H9 (cell line): ENCODE results near the gene PIM3. TPM values are rescaled to one million over a fixed set of nuclear protein-coding genes. Genes with fewer than 3 reads are reported as not detected.

Experiments
- DNase-seq: peaks from one replicate; pipeline ENCODE4 v3.0.0-alpha.2; 2017
- H2AFZ ChIP-seq: one replicate; pipeline ENCODE4 v1.6.1; 2013; ENCODE audit warnings: mild to moderate bottlenecking, low read length, control low read depth, moderate library complexity
- H2AK5ac ChIP-seq: 2 replicates; pipeline ENCODE4 v1.6.1; 2013; ENCODE audit warnings: low read length, control low read depth, mixed read lengths; ENCODE audit not compliant: insufficient read length
- H2BK120ac ChIP-seq: one replicate; pipeline ENCODE4 v1.6.1; 2013; ENCODE audit warnings: low read depth, mild to moderate bottlenecking, low read length, control low read depth, inconsistent platforms; ENCODE audit not compliant: poor library complexity, severe bottlenecking
- H2BK12ac ChIP-seq: 2 replicates; pipeline ENCODE4 v1.6.1; 2013; ENCODE audit warnings: low read length, control low read depth, mixed read lengths, low read depth; ENCODE audit not compliant: insufficient read length
- H2BK15ac ChIP-seq: 2 replicates; pipeline ENCODE4 v1.6.1; 2013; ENCODE audit warnings: low read depth, low read length, control low read depth
- H2BK20ac ChIP-seq: one replicate; pipeline ENCODE4 v1.6.1; 2013; ENCODE audit warnings: low read depth, mild to moderate bottlenecking, low read length, control low read depth, inconsistent platforms; ENCODE audit not compliant: poor library complexity, severe bottlenecking
- H2BK5ac ChIP-seq: 2 replicates; pipeline ENCODE4 v1.6.1; 2013; ENCODE audit warnings: low read length, control low read depth, mixed read lengths; ENCODE audit not compliant: insufficient read length
- H3K14ac ChIP-seq: 2 replicates; pipeline ENCODE4 v1.6.1; 2013; ENCODE audit warnings: low read length, control low read depth; ENCODE audit not compliant: insufficient read depth
- H3K18ac ChIP-seq: 2 replicates; pipeline ENCODE4 v1.6.1; 2013; ENCODE audit warnings: low read depth, mild to moderate bottlenecking, mixed read lengths, low read length, control low read depth; ENCODE audit not compliant: insufficient read length
- H3K23ac ChIP-seq: 2 replicates; pipeline ENCODE4 v1.6.1; 2013; ENCODE audit warnings: low read length, control low read depth, mixed read lengths, low read depth; ENCODE audit not compliant: insufficient read length
- H3K23me2 ChIP-seq: 2 replicates; pipeline ENCODE4 v1.6.1; 2013; ENCODE audit warnings: low read depth, mild to moderate bottlenecking, mixed read lengths, low read length, control low read depth; ENCODE audit not compliant: insufficient read length, poor library complexity, severe bottlenecking
- H3K27ac ChIP-seq: 2 replicates; pipeline ENCODE4 v1.5.1; 2013; ENCODE audit warnings: low read length, control low read depth, mixed read lengths, low read depth; ENCODE audit not compliant: insufficient read length
- H3K27me3 ChIP-seq: 2 replicates; pipeline ENCODE4 v1.6.1; 2013; ENCODE audit warnings: low read length, control low read depth, inconsistent platforms; ENCODE audit not compliant: insufficient read depth
- H3K4ac ChIP-seq: 2 replicates; pipeline ENCODE4 v1.6.1; 2013; ENCODE audit warnings: low read depth, mild to moderate bottlenecking, control low read depth, inconsistent platforms, low read length, moderate library complexity
- H3K4me1 ChIP-seq: 2 replicates; pipeline ENCODE4 v1.6.1; 2013; ENCODE audit warnings: low read length, control low read depth, inconsistent platforms; ENCODE audit not compliant: insufficient read depth
- H3K4me2 ChIP-seq: 2 replicates; pipeline ENCODE4 v1.6.1; 2013; ENCODE audit warnings: low read length, control low read depth, mixed read lengths; ENCODE audit not compliant: insufficient read length, insufficient read depth
- H3K56ac ChIP-seq: 2 replicates; pipeline ENCODE4 v1.6.1; 2013; ENCODE audit warnings: low read depth, mild to moderate bottlenecking, mixed read lengths, low read length, control low read depth; ENCODE audit not compliant: insufficient read length
- H3K79me1 ChIP-seq: 2 replicates; pipeline ENCODE4 v1.6.1; 2013; ENCODE audit warnings: low read depth, mild to moderate bottlenecking, moderate library complexity, low read length, control low read depth, inconsistent platforms; ENCODE audit not compliant: insufficient read depth, poor library complexity, severe bottlenecking
- H3K79me2 ChIP-seq: 2 replicates; pipeline ENCODE4 v1.6.1; 2013; ENCODE audit warnings: low read length, control low read depth, inconsistent platforms; ENCODE audit not compliant: insufficient read depth
- H3K9ac ChIP-seq: 2 replicates; pipeline ENCODE4 v1.6.1; 2013; ENCODE audit warnings: low read length, control low read depth, mixed read lengths; ENCODE audit not compliant: insufficient read length; ENCODE audit errors: extremely low read depth
- H3K9me3 ChIP-seq: one replicate; pipeline ENCODE4 v1.6.1; 2013; ENCODE audit warnings: low read depth, low read length, inconsistent platforms; ENCODE audit not compliant: control insufficient read depth
- H3T11ph ChIP-seq: one replicate; pipeline ENCODE4 v1.6.1; 2013; ENCODE audit warnings: mild to moderate bottlenecking, low read length, control low read depth, inconsistent platforms
- H4K20me1 ChIP-seq: one replicate; pipeline ENCODE4 v1.6.1; 2013; ENCODE audit not compliant: control insufficient read depth, insufficient read length, insufficient read depth
- H4K5ac ChIP-seq: 2 replicates; pipeline ENCODE4 v1.6.1; 2013; ENCODE audit warnings: low read depth, mild to moderate bottlenecking, mixed read lengths, low read length, control low read depth; ENCODE audit not compliant: insufficient read length
- H4K8ac ChIP-seq: replicated peaks from 2 replicates; pipeline ENCODE4 v1.6.1; 2013; ENCODE audit warnings: low read length, control low read depth, mixed read lengths, low read depth; ENCODE audit not compliant: insufficient read length
- H4K91ac ChIP-seq: 2 replicates; pipeline ENCODE4 v1.6.1; 2013; ENCODE audit warnings: low read depth, mild to moderate bottlenecking, moderate library complexity, mixed read lengths, low read length, control low read depth; ENCODE audit not compliant: insufficient read length
- H3K27ac Mint-ChIP-seq, 3 experiments: 2 replicates in 2 of 3; 3 replicates in 1 of 3; pipeline ENCODE4 v1.8.0; 2020 to 2021; ENCODE audit warnings: mixed read lengths in 3 of 3, mild to moderate bottlenecking in 1 of 3, moderate library complexity in 1 of 3
- H3K27me3 Mint-ChIP-seq: 2 replicates; pipeline ENCODE4 v1.8.0; 2021; ENCODE audit warnings: low read depth, mild to moderate bottlenecking, moderate library complexity, mixed read lengths
- H3K36me3 Mint-ChIP-seq, 3 experiments: 2 replicates in 2 of 3; 3 replicates in 1 of 3; pipeline ENCODE4 v1.8.0; 2020 to 2021; ENCODE audit warnings: low read depth in 3 of 3, mixed read lengths in 3 of 3; ENCODE audit not compliant: insufficient read depth in 1 of 3
- H3K4me1 Mint-ChIP-seq, 2 experiments: 2 replicates each; pipeline ENCODE4 v1.8.0; 2020; ENCODE audit warnings: mixed read lengths in 2 of 2
- H3K4me3 Mint-ChIP-seq, 2 experiments: 2 replicates in 1 of 2; 3 replicates in 1 of 2; pipeline ENCODE4 v1.8.0; 2020 to 2021; ENCODE audit warnings: mild to moderate bottlenecking in 2 of 2, mixed read lengths in 2 of 2, moderate library complexity in 1 of 2
- H3K9me3 Mint-ChIP-seq, 2 experiments: 2 replicates in 1 of 2; 3 replicates in 1 of 2; pipeline ENCODE4 v1.8.0; 2020; ENCODE audit warnings: mild to moderate bottlenecking in 2 of 2, mixed read lengths in 2 of 2, moderate library complexity in 1 of 2
- CTCF ChIP-seq: fragments of 200-600 bp; sonication (generic); conservative IDR thresholded peaks from 3 replicates; pipeline ENCODE4 v1.8.0; 2021; ENCODE audit warnings: antibody characterized with exemption, mild to moderate bottlenecking
- WGBS: extraction: QIAGEN DNeasy Blood & Tissue Kit; methylation state at CpG from one replicate; pipeline ENCODE4 v1.1.7; 2013; ENCODE audit warnings: missing lambda C conversion rate, low lambda C conversion rate, mixed read lengths; ENCODE audit not compliant: insufficient read length; ENCODE audit errors: extremely low coverage; 5-methylcytosine and 5-hydroxymethylcytosine counted together
- total RNA-seq: library from RNA; stranded (reverse); gene quantifications from 2 replicates; pipeline ENCODE4 v1.2.1, GENCODE V29; 2021

The PIM3 gene
- total RNA-seq, 1 experiment from 2014 or later: 43.4 TPM

GRCh38 chr22:49933236-49934159, 27.1 kb upstream of the PIM3 start:
- Histone ChIP-seq H3K4me2 (no peak overlapping the region), H2BK15ac (no peak overlapping the region)
- H3K27ac Mint-ChIP-seq: peak overlapping the region in 1 of 3 experiments; percentile 77; a peak in 2 of 7 replicates

More at GRCh38 chr22:49933236-49934159, 27.1 kb upstream of the PIM3 start:
- H2BK20ac ChIP-seq: no peak overlapping the region
- no peak overlapping the region for H2AFZ ChIP-seq
- Mint-ChIP-seq H3K36me3 (no peaks in the 10 kb centered on the region), H3K4me1 (peaks cover 9 to 10% of the 10 kb centered on the region in 2 experiments), H3K4me3 (peak overlapping the region in 1 of 2 experiments; percentile 10; a peak in 2 of 5 replicates), H3K27me3 (peaks cover 25% of the 10 kb centered on the region), H3K9me3 (no peaks in the 10 kb centered on the region)
- no peak overlapping the region for H4K91ac ChIP-seq
- H2BK12ac ChIP-seq: no peak overlapping the region
- H2BK120ac ChIP-seq: no peak overlapping the region
- H2AK5ac ChIP-seq: no peak overlapping the region
- H4K20me1 ChIP-seq: no peaks in the 10 kb centered on the region
- no peak overlapping the region for H3K4ac ChIP-seq
- H3K79me1 ChIP-seq: no peaks in the 10 kb centered on the region
- H3K9ac ChIP-seq: no peak overlapping the region
- no peak overlapping the region for H3K27ac ChIP-seq
- H3K23ac ChIP-seq: no peak overlapping the region
- TF ChIP-seq CTCF: no peak
- no peak overlapping the region for H4K8ac ChIP-seq
- peaks cover 2% of the 10 kb centered on the region; the same call in 1 of the 2 replicates for H3K4me1 ChIP-seq
- no peak overlapping the region for H2BK5ac ChIP-seq
- no peaks in the 10 kb centered on the region for H3K9me3 ChIP-seq
- H3T11ph ChIP-seq: no peak overlapping the region
- H4K5ac ChIP-seq: no peak overlapping the region
- peaks cover 9% of the 10 kb centered on the region for H3K23me2 ChIP-seq
- no peak for DNase-seq
- H3K14ac ChIP-seq: no peak overlapping the region
- no peaks in the 10 kb centered on the region for H3K79me2 ChIP-seq
- no peak overlapping the region for H3K56ac ChIP-seq
- no CpG with 5 or more reads among the region's 27 CpGs for WGBS
- no peaks in the 10 kb centered on the region; the same call in 1 of the 2 replicates for H3K27me3 ChIP-seq
- no peak overlapping the region for H3K18ac ChIP-seq
